CD4-positive, alpha-beta T cell (primary cell): ENCODE measurements around the gene RPN1. TPM values are rescaled to one million over a fixed set of nuclear protein-coding genes. Genes with fewer than 3 reads are reported as not detected.

Experiments
- ATAC-seq: fragments of 200-7000 bp; cut with Tn5 transposase; one replicate; pipeline ENCODE4 v1.10.0; 2022; ENCODE audit warnings: mild to moderate bottlenecking; ENCODE audit not compliant: poor library complexity
- CTCF ChIA-PET: fragments of 350-600 bp; sonication (Branson Sonifier 250); formaldehyde crosslinking; loops from one replicate; lab custom pipeline; 2021; ENCODE audit warnings: antibody characterized with exemption, inconsistent platforms; lab: Charles Lee
- POLR2A ChIA-PET: fragments of 350-600 bp; sonication (Branson Sonifier 250); formaldehyde crosslinking; loops from one replicate; lab custom pipeline; 2021; ENCODE audit warnings: antibody characterized with exemption, inconsistent platforms; lab: Charles Lee
- DNase-seq, 14 experiments: peaks; one replicate each; pipeline ENCODE4 v3.0.0-alpha.2; 2013 to 2020; ENCODE audit warnings: mixed read lengths in 2 of 14
- H3K27ac ChIP-seq, 2 donors: one replicate each; pipeline versions ENCODE4 v1.5.1 to v1.7.0; 2013; ENCODE audit warnings: low read length in 2 of 2, low read depth in 1 of 2, mild to moderate bottlenecking in 1 of 2
- H3K27me3 ChIP-seq, 2 experiments: 1 replicate in 1 of 2; 2 replicates in 1 of 2; pipeline versions ENCODE4 v1.6.1 to v1.7.0; 2013; ENCODE audit warnings: low read length in 2 of 2, control low read depth in 1 of 2, mild to moderate bottlenecking in 1 of 2, moderate library complexity in 1 of 2; ENCODE audit not compliant: insufficient read depth in 2 of 2, control insufficient read depth in 1 of 2
- H3K36me3 ChIP-seq: one replicate; pipeline ENCODE4 v1.6.1; 2013; ENCODE audit warnings: low read length, control low read depth; ENCODE audit not compliant: insufficient read depth
- H3K4me1 ChIP-seq: one replicate; pipeline ENCODE4 v1.6.1; 2013; ENCODE audit warnings: low read length, control low read depth; ENCODE audit not compliant: insufficient read depth
- H3K4me3 ChIP-seq: one replicate; pipeline ENCODE4 v1.5.1; 2013; ENCODE audit warnings: mild to moderate bottlenecking, low read length, moderate library complexity
- H3K9me3 ChIP-seq, 2 experiments: 1 replicate in 1 of 2; 2 replicates in 1 of 2; pipeline versions ENCODE4 v1.6.1 to v1.7.0; 2013; ENCODE audit warnings: low read length in 2 of 2, mild to moderate bottlenecking in 2 of 2, control low read depth in 1 of 2, moderate library complexity in 1 of 2; ENCODE audit not compliant: control insufficient read depth in 1 of 2, insufficient read depth in 1 of 2
- H3K27ac Mint-ChIP-seq: one replicate; pipeline ENCODE4 v1.8.0; 2020; ENCODE audit warnings: mixed read lengths
- H3K27me3 Mint-ChIP-seq: one replicate; pipeline ENCODE4 v1.8.0; 2021; ENCODE audit warnings: mixed read lengths
- H3K36me3 Mint-ChIP-seq: one replicate; pipeline ENCODE4 v1.8.0; 2021; ENCODE audit warnings: low read depth, mixed read lengths
- H3K4me1 Mint-ChIP-seq: one replicate; pipeline ENCODE4 v1.8.0; 2021; ENCODE audit warnings: low read depth, mixed read lengths
- H3K4me3 Mint-ChIP-seq: one replicate; pipeline ENCODE4 v1.8.0; 2020; ENCODE audit warnings: mild to moderate bottlenecking, mixed read lengths
- H3K9me3 Mint-ChIP-seq: one replicate; pipeline ENCODE4 v1.8.0; 2020; ENCODE audit warnings: mixed read lengths
- intact Hi-C, 2 experiments: fragments of 100-400 bp; cut with DNase I in 1 of 2; cut with micrococcal nuclease in 1 of 2; formaldehyde crosslinking; loops; one replicate each; pipeline versions ENCODE4 v1.15.1 to v1.9.0; 2023 to 2025; cut with DNase I, micrococcal nuclease
- total RNA-seq, 174 experiments: library from RNA in 2 of 174; stranded (reverse) in 2 of 174; gene quantifications; one replicate each; pipeline ENCODE4 v1.2.3 and lab custom pipeline; 2021 to 2026
- TF ChIP-seq, protein P1 (sequence below): fragments of 200-600 bp; IDR thresholded peaks from one replicate; pipeline ENCODE4 v1.8.0; 2022; ENCODE audit warnings: antibody characterized with exemption, mild to moderate bottlenecking

RPN1 gene
- total RNA-seq, 2 experiments from 2014 or later, result 67.7 to 72.6 TPM

DNA sequence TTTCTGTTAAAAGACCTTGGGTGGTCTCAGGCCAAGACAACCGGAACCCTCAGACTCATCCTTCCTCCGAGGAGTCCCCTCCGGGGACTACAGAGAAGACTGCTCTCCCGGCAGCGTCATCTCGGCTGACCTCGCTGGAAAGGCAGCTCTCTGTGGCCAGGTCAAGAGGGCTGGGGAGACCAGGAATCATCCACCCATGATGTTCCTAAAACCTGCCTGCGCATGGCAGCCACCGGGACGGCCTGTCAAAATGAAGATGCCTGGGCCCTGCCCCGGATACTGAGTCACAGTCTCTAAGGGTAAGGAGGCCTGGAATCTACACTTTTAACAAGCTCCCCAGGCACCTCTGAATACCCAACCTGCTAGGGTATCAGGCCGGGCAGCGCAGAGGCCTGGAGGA is 78.6 kb downstream of the RPN1 start:
- H3K27ac Mint-ChIP-seq, result no peak overlapping the region
- H3K9me3 Mint-ChIP-seq, result no peaks in the 10 kb centered on the region
- Histone ChIP-seq H3K4me3 (no peak overlapping the region), H3K27me3 (peaks cover 3 to 15% of the 10 kb centered on the region in 2 experiments), H3K9me3 (no peaks in the 10 kb centered on the region), H3K36me3 (no peaks in the 10 kb centered on the region), H3K4me1 (peaks cover 17% of the 10 kb centered on the region), H3K27ac (no peak overlapping the region)
- H3K27me3 Mint-ChIP-seq, result peaks cover 35% of the 10 kb centered on the region
- DNase-seq, result no peak
- H3K4me1 Mint-ChIP-seq, result peaks cover 13% of the 10 kb centered on the region
- TF ChIP-seq, protein P1, sequence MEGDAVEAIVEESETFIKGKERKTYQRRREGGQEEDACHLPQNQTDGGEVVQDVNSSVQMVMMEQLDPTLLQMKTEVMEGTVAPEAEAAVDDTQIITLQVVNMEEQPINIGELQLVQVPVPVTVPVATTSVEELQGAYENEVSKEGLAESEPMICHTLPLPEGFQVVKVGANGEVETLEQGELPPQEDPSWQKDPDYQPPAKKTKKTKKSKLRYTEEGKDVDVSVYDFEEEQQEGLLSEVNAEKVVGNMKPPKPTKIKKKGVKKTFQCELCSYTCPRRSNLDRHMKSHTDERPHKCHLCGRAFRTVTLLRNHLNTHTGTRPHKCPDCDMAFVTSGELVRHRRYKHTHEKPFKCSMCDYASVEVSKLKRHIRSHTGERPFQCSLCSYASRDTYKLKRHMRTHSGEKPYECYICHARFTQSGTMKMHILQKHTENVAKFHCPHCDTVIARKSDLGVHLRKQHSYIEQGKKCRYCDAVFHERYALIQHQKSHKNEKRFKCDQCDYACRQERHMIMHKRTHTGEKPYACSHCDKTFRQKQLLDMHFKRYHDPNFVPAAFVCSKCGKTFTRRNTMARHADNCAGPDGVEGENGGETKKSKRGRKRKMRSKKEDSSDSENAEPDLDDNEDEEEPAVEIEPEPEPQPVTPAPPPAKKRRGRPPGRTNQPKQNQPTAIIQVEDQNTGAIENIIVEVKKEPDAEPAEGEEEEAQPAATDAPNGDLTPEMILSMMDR, result no peak
- intact Hi-C loops, result no loop called here
- ChIA-PET CTCF (interaction anchor here (1.6 kb wide), 1 partner anchor 37 kb away, joined by 6 read pairs; no protein-coding TSS in a partner anchor), POLR2A (no interaction called here)
- H3K4me3 Mint-ChIP-seq, result no peak overlapping the region
- H3K36me3 Mint-ChIP-seq, result no peaks in the 10 kb centered on the region
- no peak for ATAC-seq

Other genes starting within 250 kb of the RPN1 start
- not detected for gene DNAJB8, start 183.9 kb downstream of the RPN1 start, total RNA-seq
- gene GATA2, start 157.6 kb downstream of the RPN1 start, total RNA-seq, result under 1 TPM; 0.16 to 0.17 TPM
- 100 to 1,000 TPM; 113 to 121 TPM for gene RAB7A, start 75.4 kb upstream of the RPN1 start, total RNA-seq
- gene ACAD9, start 228.8 kb upstream of the RPN1 start, total RNA-seq, result 10 to 100 TPM; 64.8 to 71.6 TPM